NCI-H1092 (cell line): ENCODE data around the gene TSPAN11.
"Not testable (repeated sequence)": the region's sequence is repeated elsewhere in the genome, so short reads cannot be mapped to it uniquely, and the experiment has no call there.

ENCODE experiments used
- DNase-seq: peaks from one replicate; lab custom pipeline; 2025; lab: John Stamatoyannopoulos, UW

TSPAN11 gene

GRCh38 chr12:30926243-30927221, at the start of gene TSPAN11:
Gene TSPAN11 (plus strand): TSS chr12:30926748. CDS start chr12:30953992, 27,244 bp downstream.
- peak; percentile 56 for DNase-seq

- no peak for DNase-seq
Observed at GRCh38 chr12:30877105-30877875, 49.3 kb upstream of the TSPAN11 start.

GRCh38 chr12:30878024-30878423, 48.5 kb upstream of the TSPAN11 start:
- DNase-seq = no peak

- peak; percentile 40 for DNase-seq
Observed at GRCh38 chr12:30880061-30880460, 46.5 kb upstream of the TSPAN11 start.

- no peak for DNase-seq
Observed at GRCh38 chr12:30880813-30881212, 45.7 kb upstream of the TSPAN11 start.

GRCh38 chr12:30882706-30883105, 43.8 kb upstream of the TSPAN11 start:
- no peak for DNase-seq

- no peak for DNase-seq
Observed at GRCh38 chr12:30884799-30885198, 41.7 kb upstream of the TSPAN11 start.

GRCh38 chr12:30885321-30885720, 41.2 kb upstream of the TSPAN11 start:
- DNase-seq = no peak

GRCh38 chr12:30887226-30887625, 39.3 kb upstream of the TSPAN11 start:
- DNase-seq = no peak

GRCh38 chr12:30888241-30888640, 38.3 kb upstream of the TSPAN11 start:
- no peak for DNase-seq

- DNase-seq = not testable (repeated sequence)
Observed at GRCh38 chr12:30894531-30894930, 32.0 kb upstream of the TSPAN11 start.

- DNase-seq = no peak
Observed at GRCh38 chr12:30896461-30896860, 30.1 kb upstream of the TSPAN11 start.

- no peak for DNase-seq
Observed at GRCh38 chr12:30898846-30899245, 27.7 kb upstream of the TSPAN11 start.

- no peak for DNase-seq
Observed at GRCh38 chr12:30900351-30900750, 26.2 kb upstream of the TSPAN11 start.

- DNase-seq = no peak
Observed at GRCh38 chr12:30902001-30902400, 24.5 kb upstream of the TSPAN11 start.

GRCh38 chr12:30902596-30902995, 24.0 kb upstream of the TSPAN11 start:
- no peak for DNase-seq

- DNase-seq = no peak
Observed at GRCh38 chr12:30905463-30906009, 21.0 kb upstream of the TSPAN11 start.

- no peak for DNase-seq
Observed at GRCh38 chr12:30908076-30908721, 18.3 kb upstream of the TSPAN11 start.

- DNase-seq = no peak
Observed at GRCh38 chr12:30908722-30909348, 17.7 kb upstream of the TSPAN11 start.

- no peak for DNase-seq
Observed at GRCh38 chr12:30909349-30910037, 17.1 kb upstream of the TSPAN11 start.

- DNase-seq = no peak
Observed at GRCh38 chr12:30910038-30910350, 16.6 kb upstream of the TSPAN11 start.
